Body of pancreas (tissue), 4 donors: ENCODE data around the gene SHANK1.

Source experiments
- CTCF ChIP-seq, 7 experiments: fragments of 450-650 bp in 4 of 7; fragments of 200-600 bp in 3 of 7; sonication (generic) in 3 of 7; IDR thresholded peaks; one replicate each; pipeline ENCODE4 v1.5.1; 2016 to 2019; ENCODE audit warnings: antibody characterized with exemption in 7 of 7
- POLR2A ChIP-seq, 3 donors: fragments of 450-650 bp; IDR thresholded peaks; one replicate each; pipeline ENCODE4 v1.6.1; 2016; ENCODE audit warnings: antibody characterized with exemption in 3 of 3, mild to moderate bottlenecking in 2 of 3

- TF ChIP-seq CTCF (IDR thresholded peaks at IDR 0.05) (no peak), POLR2A (IDR thresholded peaks at IDR 0.05) (no peak)
Measured at GRCh38 chr19:50764409-50764808, 44.8 kb upstream of the SHANK1 start.
